ENCODE data around the gene TNS4.
A peak's percentile ranks its signal among the peaks of the same experiment; 100 is the strongest.

Gene TNS4

DNA sequence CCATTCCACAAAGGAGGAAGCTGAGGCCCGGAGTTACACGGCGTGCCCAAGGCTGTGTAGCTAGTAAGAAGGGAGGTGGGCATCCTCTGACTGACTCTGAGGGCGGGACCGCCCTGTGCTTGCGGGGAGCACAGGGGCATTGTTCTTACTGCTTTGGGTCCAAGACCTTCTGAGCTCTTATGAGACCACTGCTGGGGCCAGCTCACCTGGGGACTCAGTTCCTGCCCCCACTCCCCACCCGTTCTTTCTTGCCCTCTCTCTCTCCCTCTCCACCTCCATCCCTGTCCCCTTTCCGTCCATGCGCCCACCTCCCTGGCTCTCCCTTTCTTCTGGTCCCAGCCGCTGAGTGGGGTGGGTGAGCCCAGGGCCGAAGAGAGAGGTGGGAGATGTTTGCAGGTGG lies 44.2 kb upstream of the TNS4 start:
- no peak for TF ChIP-seq CTCF (IDR thresholded peaks at IDR 0.05; ENCODE audit: extremely low read depth, insufficient read depth, missing control alignments)
- in situ Hi-C loops (cut with MboI; ENCODE audit: low pct_unique_long_range_greater_than_20kb, low sequenced_read_pairs, unreplicated experiment) = no loop called here
- no peak for DNase-seq (ENCODE audit: low spot score)

- DNase-seq (ENCODE audit: low spot score) = peak; percentile 75
- in situ Hi-C loops (cut with MboI; ENCODE audit: low pct_unique_long_range_greater_than_20kb, low sequenced_read_pairs, unreplicated experiment) = no loop called here
- TF ChIP-seq CTCF (IDR thresholded peaks at IDR 0.05; ENCODE audit: extremely low read depth, insufficient read depth, missing control alignments) = no peak
Measured at GRCh38 chr17:40542558-40543411, 41.4 kb upstream of the TNS4 start.

- DNase-seq (ENCODE audit: low spot score) = no peak
- no peak for TF ChIP-seq CTCF (IDR thresholded peaks at IDR 0.05; ENCODE audit: extremely low read depth, insufficient read depth, missing control alignments)
- in situ Hi-C loops (cut with MboI; ENCODE audit: low pct_unique_long_range_greater_than_20kb, low sequenced_read_pairs, unreplicated experiment) = no loop called here
Measured at GRCh38 chr17:40541873-40542557, 40.6 kb upstream of the TNS4 start.

DNA sequence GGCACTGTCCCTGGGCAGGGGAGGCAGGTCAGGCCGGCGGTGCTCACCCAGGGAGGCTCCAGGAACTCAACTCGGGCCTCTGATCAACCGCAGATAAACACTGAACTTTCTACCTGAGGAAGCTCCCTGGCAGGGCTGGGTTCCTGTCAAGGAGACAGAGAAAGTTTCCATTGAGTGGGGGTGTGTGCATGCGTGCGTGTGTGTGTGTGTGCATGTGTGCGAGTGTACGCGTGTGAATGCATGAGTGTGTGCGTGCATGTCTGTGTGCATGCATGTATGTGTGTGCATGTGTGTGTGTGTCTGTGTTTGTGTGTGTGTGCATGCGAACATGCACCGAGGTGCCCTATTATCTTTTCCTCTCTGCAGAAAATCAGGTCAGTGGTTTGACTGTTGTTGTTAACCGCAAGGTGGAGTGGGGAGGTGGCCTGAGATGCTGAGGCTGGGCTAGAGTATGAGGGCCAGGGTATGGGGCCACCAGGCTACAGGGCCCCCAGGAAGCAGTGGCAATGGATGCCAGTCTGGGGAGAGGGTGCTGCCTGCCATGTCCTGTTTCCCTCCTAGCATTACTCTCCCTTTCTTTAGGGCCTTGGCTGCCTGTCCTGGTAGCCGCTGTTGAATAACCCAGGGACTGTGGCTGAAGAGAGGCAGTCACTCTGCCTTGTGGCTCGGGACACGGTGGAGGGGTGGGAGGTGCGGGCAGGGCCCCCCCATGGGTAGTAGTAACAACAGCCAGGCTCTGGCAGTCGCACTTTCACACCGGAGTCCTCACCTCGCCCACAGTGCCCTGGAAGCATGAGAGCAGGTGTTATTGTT lies 39.8 kb upstream of the TNS4 start:
- no peak for TF ChIP-seq CTCF (IDR thresholded peaks at IDR 0.05; ENCODE audit: extremely low read depth, insufficient read depth, missing control alignments)
- in situ Hi-C loops (cut with MboI; ENCODE audit: low pct_unique_long_range_greater_than_20kb, low sequenced_read_pairs, unreplicated experiment) = no loop called here
- no peak for DNase-seq (ENCODE audit: low spot score)

GRCh38 chr17:40540448-40540847 lies 39.0 kb upstream of the TNS4 start:
- no peak for DNase-seq (ENCODE audit: low spot score)
- in situ Hi-C loops (cut with MboI; ENCODE audit: low pct_unique_long_range_greater_than_20kb, low sequenced_read_pairs, unreplicated experiment) = no loop called here
- TF ChIP-seq CTCF (IDR thresholded peaks at IDR 0.05; ENCODE audit: extremely low read depth, insufficient read depth, missing control alignments) = no peak

DNA sequence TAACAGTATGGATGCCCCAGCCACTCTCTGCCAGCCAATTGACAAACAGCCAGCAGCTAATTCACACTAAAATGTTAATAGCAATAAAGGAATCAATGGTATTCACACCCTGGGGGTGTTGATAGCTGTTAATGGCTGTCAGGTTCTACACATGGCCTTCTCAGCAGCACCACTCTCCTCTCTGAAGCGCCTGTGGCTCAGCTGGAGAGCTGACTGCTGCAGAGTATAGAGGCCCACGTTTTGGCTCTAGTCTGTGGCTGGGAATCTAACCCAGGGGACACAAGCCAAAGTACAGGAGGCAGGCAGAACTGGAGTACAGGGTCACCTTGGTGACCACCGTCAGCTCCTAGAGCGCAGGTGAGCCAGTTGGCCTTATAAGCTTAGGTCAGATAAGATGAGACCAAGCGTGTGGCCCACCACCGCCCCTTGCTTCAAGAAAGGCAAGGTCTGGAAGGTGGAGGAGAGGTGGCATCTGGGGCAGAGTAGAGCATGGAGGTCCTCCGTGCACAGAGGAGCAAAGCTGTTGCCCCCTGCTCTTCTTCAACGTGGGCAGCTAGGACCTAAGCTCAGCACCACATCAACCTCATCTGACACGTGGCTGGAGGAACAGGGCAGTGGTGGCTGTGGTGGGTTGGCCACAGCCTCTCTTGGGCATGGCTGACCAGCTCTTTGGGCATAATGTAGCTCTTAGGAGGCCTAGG lies 38.4 kb upstream of the TNS4 start:
- in situ Hi-C loops (cut with MboI; ENCODE audit: low pct_unique_long_range_greater_than_20kb, low sequenced_read_pairs, unreplicated experiment) = loop anchor here (10.0 kb wide), 1 partner anchor 175 kb away; the partner anchor contains the start of gene GJD3
- no peak for TF ChIP-seq CTCF (IDR thresholded peaks at IDR 0.05; ENCODE audit: extremely low read depth, insufficient read depth, missing control alignments)
- no peak for DNase-seq (ENCODE audit: low spot score)

Measured in GM13977 (cell line).